ENCODE measurements around the gene APPBP2. TPM values are rescaled to one million over a fixed set of nuclear protein-coding genes. Genes with fewer than 3 reads are reported as not detected.

APPBP2 gene
- total RNA-seq, 1 donor from 2014 or later: 48.0 TPM

- H3K27ac Mint-ChIP-seq: no peak overlapping the region
- DNase-seq (ENCODE audit: low spot score): no peak
- H3K79me2 ChIP-seq (ENCODE audit: low read depth): no peaks in the 10 kb centered on the region
- H2AFZ ChIP-seq (replicated peaks): no peak overlapping the region
- H3K4me3 ChIP-seq: no peak overlapping the region
- peaks cover 7% of the 10 kb centered on the region for H3K27me3 Mint-ChIP-seq (ENCODE audit: insufficient read depth, low read depth)
- H3K27ac ChIP-seq: no peak overlapping the region
- peaks cover 6% of the 10 kb centered on the region for H3F3A ChIP-seq (ENCODE audit: low read depth)
- no peaks in the 10 kb centered on the region for H3K36me3 ChIP-seq
- H3K27me3 ChIP-seq: no peaks in the 10 kb centered on the region
- no peaks in the 10 kb centered on the region for H3K36me3 Mint-ChIP-seq
- no peaks in the 10 kb centered on the region for H4K20me1 ChIP-seq (ENCODE audit: low read depth)
- no peaks in the 10 kb centered on the region for H3K4me1 ChIP-seq
- no peaks in the 10 kb centered on the region for H3K9me3 Mint-ChIP-seq
- H3K4me3 Mint-ChIP-seq: no peak overlapping the region
- no peak overlapping the region for H3K4me2 ChIP-seq
- no peaks in the 10 kb centered on the region for H3K9me3 ChIP-seq (ENCODE audit: low read depth)
- TF ChIP-seq EZH2 (IDR thresholded peaks at IDR 0.05): no peak
- no peak for TF ChIP-seq EZH2phosphoT487 (IDR thresholded peaks at IDR 0.05)
- no peak for TF ChIP-seq CTCF (IDR thresholded peaks at IDR 0.05)
- peaks cover 4% of the 10 kb centered on the region for H3K4me1 Mint-ChIP-seq
- no peak overlapping the region for H3K9ac ChIP-seq
Measured at GRCh38 chr17:60416368-60416925, 109.6 kb downstream of the APPBP2 start.

- H3K36me3 ChIP-seq: no peaks in the 10 kb centered on the region
- H4K20me1 ChIP-seq (ENCODE audit: low read depth): no peaks in the 10 kb centered on the region
- no peak for DNase-seq (ENCODE audit: low spot score)
- H3F3A ChIP-seq (ENCODE audit: low read depth): no peaks in the 10 kb centered on the region
- no peak overlapping the region for H3K4me3 Mint-ChIP-seq
- H3K4me1 ChIP-seq: no peaks in the 10 kb centered on the region
- no peak overlapping the region for H3K4me3 ChIP-seq
- H3K36me3 Mint-ChIP-seq: no peaks in the 10 kb centered on the region
- no peaks in the 10 kb centered on the region for H3K27me3 ChIP-seq
- H3K4me1 Mint-ChIP-seq: no peaks in the 10 kb centered on the region
- H3K4me2 ChIP-seq: no peak overlapping the region
- TF ChIP-seq EZH2 (IDR thresholded peaks at IDR 0.05) (no peak), EZH2phosphoT487 (IDR thresholded peaks at IDR 0.05) (no peak), CTCF (IDR thresholded peaks at IDR 0.05) (no peak)
- peaks cover 7% of the 10 kb centered on the region for H3K27me3 Mint-ChIP-seq (ENCODE audit: insufficient read depth, low read depth)
- no peaks in the 10 kb centered on the region for H3K9me3 ChIP-seq (ENCODE audit: low read depth)
- peak overlapping the region; percentile 46 for H3K27ac Mint-ChIP-seq
- H3K27ac ChIP-seq: no peak overlapping the region
- no peak overlapping the region for H2AFZ ChIP-seq (replicated peaks)
- H3K79me2 ChIP-seq (ENCODE audit: low read depth): no peaks in the 10 kb centered on the region
- no peak overlapping the region for H3K9ac ChIP-seq
- no peaks in the 10 kb centered on the region for H3K9me3 Mint-ChIP-seq
Measured at GRCh38 chr17:60415146-60415545, 110.9 kb downstream of the APPBP2 start.

GRCh38 chr17:60412701-60413100 is 113.3 kb downstream of the APPBP2 start:
- no peak overlapping the region for H3K4me3 ChIP-seq
- no peaks in the 10 kb centered on the region for H3K4me1 Mint-ChIP-seq
- no peaks in the 10 kb centered on the region for H3K79me2 ChIP-seq (ENCODE audit: low read depth)
- no peak overlapping the region for H3K27ac ChIP-seq
- no peak overlapping the region for H2AFZ ChIP-seq (replicated peaks)
- no peaks in the 10 kb centered on the region for H3K9me3 ChIP-seq (ENCODE audit: low read depth)
- TF ChIP-seq EZH2 (IDR thresholded peaks at IDR 0.05) (no peak), CTCF (IDR thresholded peaks at IDR 0.05) (no peak), EZH2phosphoT487 (IDR thresholded peaks at IDR 0.05) (no peak)
- H3K4me1 ChIP-seq: no peaks in the 10 kb centered on the region
- H3K4me2 ChIP-seq: no peak overlapping the region
- H3K27ac Mint-ChIP-seq: no peak overlapping the region
- no peaks in the 10 kb centered on the region for H3K36me3 ChIP-seq
- DNase-seq (ENCODE audit: low spot score): no peak
- no peak overlapping the region for H3K9ac ChIP-seq
- peaks cover 3% of the 10 kb centered on the region for H3K27me3 Mint-ChIP-seq (ENCODE audit: insufficient read depth, low read depth)
- H3K9me3 Mint-ChIP-seq: no peaks in the 10 kb centered on the region
- no peaks in the 10 kb centered on the region for H3K36me3 Mint-ChIP-seq
- no peaks in the 10 kb centered on the region for H3K27me3 ChIP-seq
- H4K20me1 ChIP-seq (ENCODE audit: low read depth): no peaks in the 10 kb centered on the region
- H3K4me3 Mint-ChIP-seq: no peak overlapping the region
- no peaks in the 10 kb centered on the region for H3F3A ChIP-seq (ENCODE audit: low read depth)

All from neural progenitor cell (in vitro differentiated cells).